ENCODE results near the gene FICD.
"Not testable (repeated sequence)": the region's sequence is repeated elsewhere in the genome, so short reads cannot be mapped to it uniquely, and the experiment has no call there.

The FICD gene

DNA sequence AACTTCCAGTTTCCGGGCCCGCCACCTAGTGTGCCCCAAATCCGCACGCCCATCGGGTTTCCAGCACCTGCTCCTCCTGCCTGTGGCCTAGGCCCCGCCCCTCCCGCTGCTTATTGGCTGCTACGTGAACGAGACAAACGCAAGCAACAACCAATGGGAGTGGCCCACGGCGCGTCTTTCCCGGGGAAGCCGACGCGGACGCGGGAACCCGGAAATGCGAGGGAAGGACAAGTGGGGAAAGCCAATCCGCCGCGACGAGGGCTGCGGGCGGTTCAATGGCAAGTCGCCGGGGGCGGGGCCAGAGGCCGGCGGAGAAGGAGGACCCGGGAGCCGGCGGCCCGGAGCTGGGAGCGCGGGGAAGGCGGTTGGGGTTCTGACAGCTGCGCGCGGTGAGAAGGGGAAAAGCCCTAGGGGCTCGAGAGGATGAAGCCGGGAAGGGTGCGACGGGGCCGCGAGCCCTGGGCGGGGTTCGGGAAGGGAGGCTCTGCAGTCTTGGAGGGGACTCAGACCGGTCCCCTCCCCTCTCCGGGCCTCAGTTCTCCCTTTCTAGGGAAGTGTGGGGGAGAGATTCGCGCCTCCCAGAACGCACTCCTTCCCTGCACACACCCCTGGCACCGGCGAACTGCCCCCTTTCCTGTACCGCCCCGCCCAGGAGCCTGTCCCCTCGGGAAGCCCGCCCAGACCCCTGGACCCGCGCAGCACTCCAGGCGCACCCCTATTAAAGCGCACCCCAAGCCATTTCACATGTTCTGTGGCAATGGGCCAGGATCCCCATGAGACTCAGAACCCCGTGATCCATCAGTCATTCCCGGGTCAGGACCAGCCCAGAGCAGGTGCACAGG, at the start of gene FICD:
Gene FICD, plus strand, starts transcription at position 305 of the 842 bp plus-strand sequence. CDS start 1,696 bp downstream, outside the sequence.
- peak; percentile 93 to 96 (median 95) for DNase-seq (ENCODE audit: low read depth in 3 of 3, low spot score in 1 of 3)

DNA sequence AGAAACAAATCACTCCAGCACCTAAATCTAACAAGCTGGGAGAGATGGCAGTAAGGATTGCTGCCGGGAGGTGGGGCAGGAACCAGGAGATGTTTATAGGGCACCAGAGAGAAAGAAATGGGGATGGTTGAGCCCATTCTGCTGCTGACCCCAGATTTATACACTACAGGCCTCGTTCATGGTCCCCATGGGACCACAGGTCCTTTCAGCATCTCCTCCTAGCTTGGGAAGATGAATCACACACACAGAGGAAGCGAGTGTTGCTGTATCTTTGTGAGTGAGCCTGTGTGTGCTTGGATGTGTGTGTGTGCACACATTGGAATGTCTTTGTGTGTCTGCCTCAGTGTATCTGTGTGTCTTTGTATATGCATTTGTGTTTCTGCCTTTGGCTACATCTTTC, 49.7 kb upstream of the FICD start:
- no peak for DNase-seq (ENCODE audit: low read depth in 3 of 3, low spot score in 1 of 3)

DNA sequence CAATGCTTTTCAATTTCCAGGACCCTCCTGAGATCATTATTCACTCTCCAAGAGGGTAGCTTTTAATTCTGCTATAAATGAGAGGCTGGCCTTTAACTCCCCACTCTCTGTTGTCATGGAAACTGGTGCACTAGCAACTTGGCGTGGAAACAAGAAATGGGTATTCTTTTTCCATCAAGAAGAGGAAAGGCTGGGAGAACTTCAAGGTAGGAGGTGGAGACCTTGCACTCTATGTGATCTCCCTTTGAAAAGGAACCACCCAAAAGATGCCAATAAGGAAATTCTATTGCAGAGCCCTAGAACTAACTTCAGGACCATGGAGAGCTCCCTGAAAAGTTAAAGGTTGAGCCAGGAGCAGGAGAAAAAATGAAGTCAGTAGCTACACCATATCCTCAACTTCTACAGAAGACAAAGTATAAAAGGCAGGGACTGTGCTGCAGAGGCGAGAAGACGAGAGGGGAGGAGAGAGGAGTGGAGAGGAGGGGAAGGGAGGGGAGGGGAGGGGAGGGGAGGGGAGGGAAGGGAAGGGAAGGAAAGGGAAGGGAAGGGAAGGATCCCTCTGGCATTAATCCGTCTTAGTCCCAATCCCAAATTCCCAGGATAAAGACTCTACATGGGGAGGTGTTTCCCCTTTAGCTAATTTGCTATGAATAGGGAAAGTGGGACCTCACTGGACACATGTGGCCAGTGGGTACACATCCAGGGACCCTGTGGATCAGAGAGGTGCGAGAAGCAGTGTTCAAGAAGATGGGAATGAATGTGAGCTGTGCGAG, 46.7 kb upstream of the FICD start:
- no peak for DNase-seq (ENCODE audit: low read depth in 3 of 3, low spot score in 1 of 3)

DNA sequence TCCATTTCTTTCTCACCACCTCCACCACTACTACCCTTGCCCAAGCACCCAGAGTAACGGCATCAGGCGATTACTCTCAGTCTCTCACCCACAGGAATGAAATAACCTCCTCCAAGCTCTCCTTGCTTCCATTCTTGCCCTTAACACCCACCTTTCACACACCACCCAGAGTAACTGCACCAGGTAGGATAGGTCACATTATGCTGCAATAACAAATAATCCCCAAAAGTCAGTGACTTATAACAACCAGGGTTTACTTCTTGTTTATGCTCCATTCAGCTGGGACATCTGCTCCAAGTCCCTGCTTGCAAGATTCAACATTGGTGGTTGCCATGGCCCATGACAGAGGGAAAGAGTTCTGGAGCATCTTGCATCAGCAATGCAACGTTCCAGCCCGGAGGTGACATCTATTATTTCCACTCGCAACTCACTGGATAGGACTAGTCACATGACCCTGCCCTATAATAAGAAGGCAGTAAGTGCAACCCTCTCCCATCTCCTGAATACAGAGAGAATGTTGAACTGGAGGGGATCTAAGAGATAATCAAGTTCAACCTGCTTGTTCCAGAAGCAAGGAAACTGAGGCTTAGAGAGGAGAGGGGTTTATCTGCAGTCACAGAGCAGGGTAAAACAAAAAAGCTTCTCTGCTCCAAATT, 41.5 kb upstream of the FICD start:
- DNase-seq (ENCODE audit: low read depth in 3 of 3, low spot score in 1 of 3) = no peak

DNA sequence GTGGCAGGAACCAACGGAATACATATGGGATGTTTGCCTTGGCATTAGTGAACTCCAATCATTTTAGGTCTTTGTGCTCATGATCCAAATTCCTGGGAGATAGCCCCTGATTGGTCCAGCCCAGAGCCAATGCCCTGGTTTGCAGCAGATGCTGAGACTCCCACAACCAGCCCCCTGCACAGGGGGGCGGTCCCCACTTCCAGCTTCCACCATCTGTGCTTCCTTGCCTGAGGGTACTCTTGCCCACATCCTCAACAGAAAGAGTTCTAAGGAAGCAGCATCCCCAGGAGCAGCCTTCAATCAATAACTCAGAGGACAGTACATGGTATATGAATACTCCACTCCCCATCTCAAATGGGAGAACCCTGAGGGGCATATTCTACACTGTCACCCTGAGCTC, 39.7 kb upstream of the FICD start:
- no peak for DNase-seq (ENCODE audit: low read depth in 3 of 3, low spot score in 1 of 3)

DNA sequence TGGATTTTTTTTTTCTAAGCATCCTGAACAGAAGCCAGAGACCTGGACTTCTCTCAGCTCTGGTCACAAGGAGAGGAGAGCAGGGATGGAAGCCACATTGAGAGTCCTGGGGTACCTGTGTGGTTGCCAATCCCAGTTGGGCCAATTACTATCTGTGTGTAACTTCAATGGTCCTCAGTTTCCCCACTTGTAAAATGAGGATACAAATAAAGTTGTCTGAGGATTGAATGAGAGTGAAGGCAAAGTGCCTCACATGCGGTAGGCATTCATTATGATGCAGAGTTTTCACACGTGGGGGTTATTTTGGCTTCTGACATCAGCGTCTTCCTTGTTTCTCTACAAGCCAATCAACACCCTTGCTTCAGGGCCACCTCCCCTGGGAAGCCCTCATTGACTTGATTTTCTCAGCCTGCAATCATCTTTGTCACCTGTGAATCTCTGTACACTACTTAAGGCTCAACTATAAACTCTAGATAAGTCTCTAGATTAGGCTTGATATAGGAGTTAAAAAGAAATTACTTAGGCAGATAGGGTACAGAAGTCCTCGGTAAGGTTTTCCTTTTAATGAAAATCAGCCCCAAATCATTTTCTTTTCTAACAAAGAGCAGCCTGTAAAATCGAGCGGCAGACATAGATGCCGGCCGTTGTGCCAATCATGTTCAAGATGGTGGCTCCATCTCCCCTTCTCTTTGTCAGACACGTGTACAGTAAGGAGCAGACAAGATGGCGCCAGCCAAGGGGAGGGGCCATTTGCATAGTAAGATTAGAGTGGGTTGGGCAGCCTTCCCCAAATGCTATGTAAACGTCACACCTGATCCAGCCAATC, 37.8 kb upstream of the FICD start:
- DNase-seq (ENCODE audit: low read depth in 3 of 3, low spot score in 1 of 3) = no peak

DNA sequence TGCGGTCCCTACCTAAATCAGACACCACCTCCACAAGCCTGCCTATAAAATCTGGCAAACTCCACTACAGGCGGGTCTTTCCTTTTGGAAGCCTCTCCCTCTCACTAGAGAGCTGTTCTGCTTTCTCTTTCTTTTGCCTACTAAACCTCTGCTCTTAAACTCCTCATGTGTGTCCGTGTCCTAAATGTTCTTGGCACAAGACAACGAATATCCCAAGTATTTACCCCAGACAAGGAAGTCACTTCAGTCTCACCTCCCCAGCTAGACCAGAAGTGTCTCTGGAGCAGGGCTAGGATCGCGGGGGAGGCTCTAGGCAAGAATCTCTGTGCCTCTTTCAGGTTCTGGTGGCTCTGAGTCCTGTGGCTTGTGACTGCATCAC, 37.2 kb upstream of the FICD start:
- no peak for DNase-seq (ENCODE audit: low read depth in 3 of 3, low spot score in 1 of 3)

DNA sequence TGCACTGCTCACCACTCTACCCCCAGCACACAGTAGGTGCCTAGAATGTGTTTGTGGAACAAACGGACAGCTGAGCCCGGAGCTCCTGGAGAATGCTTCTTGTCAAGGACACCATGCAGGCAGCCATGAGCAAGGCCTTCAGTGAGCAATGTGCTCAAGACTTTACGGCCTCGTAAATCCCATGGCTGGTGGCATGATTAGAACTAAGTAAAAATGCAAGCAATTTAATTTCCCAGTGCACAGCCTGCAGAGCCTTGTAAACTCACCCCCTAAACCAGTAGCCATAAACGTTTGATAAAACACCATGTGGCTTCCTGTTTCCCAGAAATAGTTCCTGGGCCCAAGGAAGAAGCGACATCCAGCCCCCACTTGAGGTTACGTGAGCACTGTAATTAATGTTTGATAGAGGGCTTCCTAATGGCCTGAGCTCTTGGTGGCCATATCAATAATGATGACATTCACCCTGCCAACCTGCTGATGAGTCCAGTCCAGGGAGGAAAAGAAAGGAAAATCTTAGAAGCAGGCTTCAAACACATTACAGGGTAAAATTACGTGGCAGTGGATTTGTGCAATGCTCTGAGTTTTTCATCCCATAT, 36.4 kb upstream of the FICD start:
- no peak for DNase-seq (ENCODE audit: low read depth in 3 of 3, low spot score in 1 of 3)

DNA sequence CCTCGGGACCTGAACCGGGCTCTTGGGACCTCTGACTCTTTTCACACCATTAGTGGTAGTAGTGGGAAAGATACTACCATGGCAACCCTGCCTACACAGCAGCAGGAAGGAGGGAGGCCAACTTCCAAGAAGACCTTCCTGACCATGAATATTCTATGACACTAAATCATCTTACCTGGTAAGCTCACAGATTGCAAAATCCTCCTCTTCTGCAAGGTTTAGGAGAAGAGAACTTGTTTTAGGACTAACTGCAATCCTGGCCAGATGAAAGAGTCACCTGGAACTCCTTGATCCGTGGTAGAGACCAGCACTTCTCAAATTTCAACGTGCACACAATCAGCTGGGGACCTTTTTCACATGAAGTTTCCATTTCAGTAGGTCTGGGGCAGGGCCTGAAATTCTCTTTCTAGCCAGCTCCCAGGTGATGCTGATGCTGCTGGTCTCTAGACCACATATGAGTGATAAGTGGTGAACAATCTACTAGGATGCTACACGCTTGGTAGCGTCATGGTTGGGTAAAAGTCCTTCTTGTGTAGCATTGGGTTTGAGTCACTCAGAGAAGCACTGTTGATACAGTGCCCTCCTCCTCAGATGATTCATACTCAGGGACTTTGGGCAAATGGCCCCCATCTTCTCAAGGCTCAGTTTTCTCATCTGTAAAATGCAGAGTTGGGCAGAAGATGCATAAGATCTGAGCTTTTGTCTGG, 35.6 kb upstream of the FICD start:
- DNase-seq (ENCODE audit: low read depth in 3 of 3, low spot score in 1 of 3) = no peak

DNA sequence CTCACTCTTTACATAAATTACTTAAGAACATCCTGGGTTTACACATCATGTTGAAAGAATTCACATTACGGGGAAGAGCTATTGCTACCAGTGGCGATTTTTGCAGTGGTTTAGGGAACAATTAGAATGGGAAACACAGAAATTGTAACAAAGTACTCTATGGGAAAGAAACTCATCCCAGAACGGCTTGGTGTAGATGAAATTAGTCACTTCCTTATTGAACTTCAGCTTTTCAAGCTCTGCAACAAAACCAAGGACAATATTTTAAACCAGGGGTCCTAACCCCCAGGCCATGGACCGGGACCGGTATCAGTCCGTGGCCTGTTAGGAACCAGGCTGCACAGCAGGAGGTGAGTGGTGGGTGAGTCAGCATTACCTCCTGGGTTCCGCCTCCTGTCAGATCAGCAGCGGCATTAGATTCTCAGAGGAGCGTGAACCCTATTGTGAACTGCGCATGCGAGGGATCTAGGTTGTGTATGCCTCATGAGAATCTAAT, 32.3 kb upstream of the FICD start:
- no peak for DNase-seq (ENCODE audit: low read depth in 3 of 3, low spot score in 1 of 3)

DNA sequence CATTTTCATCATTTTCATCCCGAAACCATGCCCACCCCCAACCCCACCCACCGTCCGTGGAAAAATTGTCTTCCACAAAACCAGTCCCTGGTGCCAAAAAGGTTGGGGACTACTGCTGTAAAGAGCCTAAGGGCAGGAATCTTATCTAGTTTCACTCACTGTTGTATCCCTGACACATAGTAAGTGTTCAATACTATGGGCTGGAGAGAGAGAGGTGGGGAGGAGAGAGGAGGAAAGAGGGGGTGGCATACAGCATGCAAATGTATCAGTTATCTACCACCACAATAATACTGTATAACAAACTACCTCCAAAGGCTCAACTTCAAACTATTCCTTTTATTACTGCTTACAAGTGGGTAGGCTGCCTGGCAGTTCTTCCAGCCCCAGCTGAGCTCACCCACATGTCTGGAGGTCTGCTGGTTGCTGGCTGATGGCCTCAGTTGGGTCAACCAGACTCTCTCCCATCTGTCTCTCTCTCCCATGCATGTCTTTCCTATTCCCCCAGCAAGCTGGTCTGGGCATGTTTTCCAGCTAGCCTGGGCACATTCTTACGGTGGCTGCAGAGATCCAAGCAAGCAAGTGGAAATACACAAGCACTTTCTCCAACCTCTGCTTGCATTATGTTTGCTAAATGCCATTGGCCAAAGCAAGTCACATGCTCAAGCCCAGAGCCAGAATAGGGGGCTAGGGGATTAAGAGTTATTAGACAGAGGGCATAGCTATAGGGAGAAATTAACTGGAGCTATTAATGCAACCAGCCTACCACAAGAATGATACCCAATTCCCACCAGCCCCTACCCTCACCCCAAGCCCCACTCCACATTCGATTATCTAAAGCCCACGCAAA, 31.6 kb upstream of the FICD start:
- DNase-seq (ENCODE audit: low read depth in 3 of 3, low spot score in 1 of 3) = no peak

DNA sequence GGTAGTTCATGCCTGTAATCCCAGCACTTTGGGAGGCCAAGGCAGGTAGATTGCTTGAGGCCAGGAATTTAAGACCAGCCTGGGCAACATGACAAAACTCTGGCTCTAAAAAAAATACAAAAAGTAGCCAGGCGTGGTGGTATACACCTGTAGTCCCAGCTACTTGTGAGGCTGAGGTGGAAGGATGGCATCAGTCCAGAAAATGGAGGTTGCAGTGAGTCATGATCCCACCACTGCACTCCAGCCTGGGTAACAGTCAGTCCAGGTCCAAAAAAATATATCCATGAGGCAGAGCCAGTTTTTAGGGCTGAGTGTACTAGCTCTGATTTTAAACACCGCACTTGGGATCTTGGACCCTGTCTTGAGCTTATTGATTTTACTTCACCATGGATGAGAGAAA, 30.6 kb upstream of the FICD start:
- no peak for DNase-seq (ENCODE audit: low read depth in 3 of 3, low spot score in 1 of 3)

DNA sequence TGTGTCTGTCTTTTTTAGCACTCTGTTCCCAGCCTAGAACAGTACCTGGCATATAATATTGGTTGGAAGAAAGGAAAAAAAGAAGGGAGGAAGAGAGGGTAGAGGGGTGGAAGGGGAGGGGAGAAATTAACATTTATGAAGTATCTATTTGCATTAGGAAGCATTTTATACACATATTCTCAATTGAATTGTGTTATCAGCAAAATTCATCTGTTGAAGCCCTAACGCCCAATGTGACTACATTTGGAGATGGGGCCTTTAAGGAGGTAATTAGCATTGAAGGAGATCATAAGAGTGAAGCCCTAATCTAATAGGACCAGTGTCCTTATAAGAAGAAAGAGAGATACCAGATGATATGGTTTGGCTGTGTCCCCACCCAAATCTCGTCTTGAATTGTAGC, 30.2 kb upstream of the FICD start:
- no peak for DNase-seq (ENCODE audit: low read depth in 3 of 3, low spot score in 1 of 3)

DNA sequence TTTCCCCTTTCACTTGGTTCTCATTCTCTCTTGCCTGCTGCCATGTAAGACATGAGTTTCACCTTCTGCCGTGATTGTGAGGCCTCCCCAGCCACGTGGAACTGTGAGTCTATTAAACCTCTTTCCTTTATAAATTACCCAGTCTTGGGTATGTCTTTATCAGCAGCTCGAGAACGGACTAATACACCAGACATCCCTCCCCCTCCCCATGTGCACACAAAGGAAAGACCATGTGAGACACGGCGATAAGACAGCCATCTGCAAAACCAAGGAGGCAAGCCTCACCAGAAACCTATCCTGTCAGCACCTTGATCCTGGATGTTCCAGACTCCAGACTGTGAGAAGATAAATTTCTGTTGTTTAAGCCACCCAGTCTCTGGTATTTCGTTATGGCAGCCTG, 29.7 kb upstream of the FICD start:
- DNase-seq (ENCODE audit: low read depth in 3 of 3, low spot score in 1 of 3) = not testable (repeated sequence)

DNA sequence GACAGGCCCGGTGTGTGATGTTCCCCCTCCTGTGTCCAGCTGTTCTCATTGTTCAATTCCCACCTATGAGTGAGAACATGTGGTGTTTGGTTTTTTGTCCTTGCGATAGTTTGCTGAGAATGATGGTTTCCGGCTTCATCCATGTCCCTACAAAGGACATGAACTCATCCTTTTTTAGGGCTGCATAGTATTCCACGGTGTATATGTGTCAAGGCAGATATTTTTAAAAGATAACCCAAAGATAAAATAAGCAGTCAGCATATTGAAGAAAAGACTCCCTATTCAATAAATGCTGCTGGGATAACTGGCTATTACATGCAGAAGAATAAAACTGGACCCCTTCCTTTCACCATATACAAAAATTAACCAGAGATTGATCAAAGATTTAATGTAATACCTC, 28.0 kb upstream of the FICD start:
- DNase-seq (ENCODE audit: low read depth in 3 of 3, low spot score in 1 of 3) = not testable (repeated sequence)

DNA sequence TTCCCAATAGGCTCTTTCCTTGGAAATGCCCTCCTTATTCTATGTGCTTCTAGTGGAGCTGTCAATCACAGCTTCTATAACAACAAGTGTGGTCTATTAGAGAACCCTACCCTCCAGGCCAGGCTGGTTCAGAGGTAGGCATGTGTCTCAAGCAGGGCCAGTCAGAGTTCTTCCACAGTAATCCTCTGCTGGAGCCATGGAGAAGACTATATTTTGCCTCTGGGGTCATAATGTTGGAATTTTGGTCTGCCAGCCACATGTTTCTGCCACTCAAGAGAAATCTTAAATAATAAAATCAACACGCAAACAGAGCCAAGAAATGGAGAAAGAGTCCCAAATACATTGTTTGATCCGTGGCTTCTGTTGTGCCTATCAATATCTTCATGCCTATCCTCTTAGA, 23.8 kb upstream of the FICD start:
- DNase-seq (ENCODE audit: low read depth in 3 of 3, low spot score in 1 of 3) = no peak

DNA sequence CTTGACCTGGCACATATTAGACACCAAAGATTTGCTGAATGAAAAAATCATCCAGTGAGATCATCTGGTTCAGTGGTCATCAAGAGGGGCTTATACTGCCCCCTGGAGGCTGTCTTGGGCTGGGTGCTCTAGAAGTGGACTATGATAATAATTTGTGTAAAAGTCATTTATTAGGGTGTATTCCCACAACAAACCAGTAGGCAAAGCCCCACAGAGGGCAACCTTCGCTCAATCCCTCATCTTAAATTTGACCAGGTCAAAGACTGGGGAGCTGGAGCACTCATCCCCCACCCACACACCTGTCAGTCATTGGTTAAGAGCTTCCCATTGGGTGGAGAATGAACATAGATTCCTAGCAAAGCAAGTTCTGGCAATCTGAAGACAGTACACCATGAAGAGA, 20.0 kb upstream of the FICD start:
- no peak for DNase-seq (ENCODE audit: low read depth in 3 of 3, low spot score in 1 of 3)

DNA sequence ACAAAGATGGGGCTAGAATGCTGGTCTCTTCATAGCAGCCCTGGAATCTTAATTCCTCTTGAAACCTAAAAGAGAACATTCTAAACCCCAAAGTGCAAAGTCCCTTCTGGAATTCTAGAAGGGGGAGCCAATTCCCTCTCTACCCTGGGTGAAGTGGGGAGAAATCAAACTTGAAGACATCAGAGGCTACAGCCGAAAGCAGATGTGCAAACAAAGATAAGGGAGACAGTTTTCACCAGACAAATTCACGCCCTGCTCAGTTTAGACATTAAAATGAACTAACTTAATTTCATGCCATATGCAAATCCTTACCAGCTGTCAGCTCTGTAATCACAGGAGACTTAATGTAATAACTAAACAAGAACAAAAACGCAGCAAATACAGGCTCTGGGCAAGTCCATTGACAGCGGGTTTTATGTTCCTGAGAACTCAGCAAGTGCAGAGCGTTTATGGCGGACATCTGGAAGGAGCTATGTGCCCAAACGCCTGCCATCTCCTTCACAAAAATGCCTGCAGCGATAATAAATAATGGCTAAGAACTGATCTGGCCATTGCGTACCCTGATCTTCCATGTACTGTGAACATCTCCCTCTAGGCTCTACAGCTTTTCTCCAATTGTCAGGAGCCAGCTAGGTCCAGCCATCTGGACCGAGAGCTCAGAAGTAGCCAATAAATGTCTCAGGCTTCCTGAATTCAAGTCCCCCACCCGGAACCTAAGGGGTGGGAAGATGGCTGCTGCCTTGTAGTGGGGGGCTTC, 19.1 kb upstream of the FICD start:
- DNase-seq (ENCODE audit: low read depth in 3 of 3, low spot score in 1 of 3) = no peak
